SU-DHL-6 (cell line): ENCODE results near the gene TFPT.

Source experiments
- H2AFZ ChIP-seq: fragments of 200-600 bp; sonication (generic); 2 replicates; pipeline ENCODE4 v1.6.1; 2014; ENCODE audit warnings: low read depth, mild to moderate bottlenecking, moderate library complexity, mixed read lengths, antibody characterized with exemption, low read length; ENCODE audit not compliant: severe bottlenecking
- H3F3A ChIP-seq: fragments of 200-600 bp; shearing (Covaris generic); 2 replicates; pipeline ENCODE4 v1.6.0; 2016; ENCODE audit warnings: antibody characterized with exemption, mild to moderate bottlenecking; ENCODE audit not compliant: insufficient read depth
- H3K27ac ChIP-seq: fragments of 200-600 bp; sonication (generic); 2 replicates; pipeline ENCODE4 v1.5.1; 2016; ENCODE audit warnings: low read depth, mild to moderate bottlenecking, low read length, moderate library complexity, mixed read lengths
- H3K27me3 ChIP-seq: fragments of 200-600 bp; sonication (generic), shearing (Covaris generic); 2 replicates; pipeline ENCODE4 v1.6.0; 2014; ENCODE audit warnings: mild to moderate bottlenecking, low read length
- H3K36me3 ChIP-seq: fragments of 200-600 bp; sonication (generic); 2 replicates; pipeline ENCODE4 v1.6.1; 2014; ENCODE audit warnings: mild to moderate bottlenecking, low read length, mixed read lengths
- H3K4me2 ChIP-seq: fragments of 300-600, 200-600 bp; shearing (Covaris generic), sonication (generic); 2 replicates; pipeline ENCODE4 v1.6.0; 2014; ENCODE audit warnings: low read length, low read depth, mild to moderate bottlenecking; ENCODE audit not compliant: poor library complexity, severe bottlenecking
- H3K4me3 ChIP-seq: fragments of 200-600 bp; sonication (generic); 2 replicates; pipeline ENCODE4 v1.5.1; 2014; ENCODE audit warnings: antibody characterized with exemption, low read length, mild to moderate bottlenecking, mixed read lengths; ENCODE audit not compliant: insufficient read depth, poor library complexity, severe bottlenecking
- H3K79me2 ChIP-seq: fragments of 200-600 bp; sonication (generic); 2 replicates; pipeline ENCODE4 v1.6.1; 2014; ENCODE audit warnings: mild to moderate bottlenecking, low read length, moderate library complexity; ENCODE audit not compliant: insufficient read depth
- H3K9ac ChIP-seq: fragments of 200-600 bp; sonication (generic); 2 replicates; pipeline ENCODE4 v1.7.0; 2014; ENCODE audit warnings: mild to moderate bottlenecking, low read length
- H3K9me2 ChIP-seq: fragments of 200-600 bp; sonication (generic); replicated peaks from 2 replicates; pipeline ENCODE4 v1.6.1; 2014; ENCODE audit warnings: low read length; ENCODE audit not compliant: insufficient read depth
- H3K9me3 ChIP-seq: fragments of 200-600 bp; sonication (generic); 2 replicates; pipeline ENCODE4 v1.6.1; 2014; ENCODE audit warnings: low read length, mixed read lengths; ENCODE audit not compliant: insufficient read depth
- H4K20me1 ChIP-seq: fragments of 200-600 bp; sonication (generic); 2 replicates; pipeline ENCODE4 v1.6.1; 2014; ENCODE audit warnings: low read depth, mild to moderate bottlenecking, antibody characterized with exemption, low read length, moderate library complexity, mixed read lengths
- CTCF ChIP-seq: fragments of 200-600 bp; sonication (generic); IDR thresholded peaks from one replicate; pipeline ENCODE4 v1.5.1; 2017; ENCODE audit warnings: antibody characterized with exemption, mild to moderate bottlenecking, low read length, moderate library complexity; ENCODE audit not compliant: insufficient read depth, poor library complexity, severe bottlenecking
- EZH2phosphoT487 ChIP-seq: fragments of 200-600 bp; sonication (generic), shearing (Covaris generic); conservative IDR thresholded peaks from 2 replicates; pipeline ENCODE4 v1.6.1; 2018; ENCODE audit warnings: mild to moderate bottlenecking, antibody characterized with exemption, low read length, moderate library complexity, mixed read lengths

TFPT gene

GRCh38 chr19:54148158-54148557, 32.7 kb upstream of the TFPT start:
- H3K9me3 ChIP-seq: no peaks in the 10 kb centered on the region
- no peak overlapping the region for H3K9ac ChIP-seq
- H3K36me3 ChIP-seq: peaks cover 3% of the 10 kb centered on the region; the same call in 1 of the 2 replicates
- TF ChIP-seq EZH2phosphoT487 (no peak), CTCF (no peak)
- no peak overlapping the region for H2AFZ ChIP-seq
- no peaks in the 10 kb centered on the region for H3F3A ChIP-seq
- no peaks in the 10 kb centered on the region for H3K27me3 ChIP-seq
- H4K20me1 ChIP-seq: no peaks in the 10 kb centered on the region
- no peaks in the 10 kb centered on the region for H3K9me2 ChIP-seq
- no peak overlapping the region for H3K27ac ChIP-seq
- no peak overlapping the region for H3K4me3 ChIP-seq
- H3K4me2 ChIP-seq: no peak overlapping the region
- H3K79me2 ChIP-seq: no peaks in the 10 kb centered on the region

GRCh38 chr19:54147676-54148075, 32.2 kb upstream of the TFPT start:
- Histone ChIP-seq H3K27me3 (no peaks in the 10 kb centered on the region), H3K9ac (no peak overlapping the region), H3K36me3 (peaks cover 3% of the 10 kb centered on the region; the same call in 1 of the 2 replicates), H3K9me2 (no peaks in the 10 kb centered on the region), H3K79me2 (peaks cover under 1% of the 10 kb centered on the region; the same call in 1 of the 2 replicates), H3K9me3 (no peaks in the 10 kb centered on the region), H4K20me1 (no peaks in the 10 kb centered on the region), H3K27ac (no peak overlapping the region), H3F3A (no peaks in the 10 kb centered on the region), H2AFZ (no peak overlapping the region), H3K4me3 (no peak overlapping the region), H3K4me2 (no peak overlapping the region)
- TF ChIP-seq CTCF (no peak), EZH2phosphoT487 (no peak)

- Histone ChIP-seq H3K27ac (no peak overlapping the region), H4K20me1 (no peaks in the 10 kb centered on the region; the same call in 1 of the 2 replicates)
- TF ChIP-seq CTCF: no peak
- TF ChIP-seq EZH2phosphoT487: no peak
Measured at GRCh38 chr19:54145541-54146158, 30.2 kb upstream of the TFPT start.

More at GRCh38 chr19:54145541-54146158, 30.2 kb upstream of the TFPT start:
- H3K9me3 ChIP-seq: no peaks in the 10 kb centered on the region
- no peaks in the 10 kb centered on the region for H3K27me3 ChIP-seq
- H3K79me2 ChIP-seq: peaks cover 21% of the 10 kb centered on the region
- H2AFZ ChIP-seq: no peak overlapping the region
- H3K9ac ChIP-seq: no peak overlapping the region
- no peaks in the 10 kb centered on the region for H3K9me2 ChIP-seq
- no peak overlapping the region for H3K4me2 ChIP-seq
- H3K36me3 ChIP-seq: peaks cover 3% of the 10 kb centered on the region; the same call in 1 of the 2 replicates
- H3K4me3 ChIP-seq: no peak overlapping the region
- H3F3A ChIP-seq: no peaks in the 10 kb centered on the region
